Adipose tissue (tissue), 3 donors: ENCODE results near the gene TANK. TPM values are rescaled to one million over a fixed set of nuclear protein-coding genes. Genes with fewer than 3 reads are reported as not detected.
"Not testable (repeated sequence)": the region's sequence is repeated elsewhere in the genome, so short reads cannot be mapped to it uniquely, and the experiment has no call there.

Source experiments
- H3K27ac ChIP-seq: one replicate; pipeline ENCODE4 v1.5.1; 2013; ENCODE audit warnings: low read depth, low read length
- WGBS, 3 donors: extraction: QIAGEN DNeasy Blood & Tissue Kit; methylation state at CpG; one replicate each; pipeline ENCODE4 v1.1.7; 2013; 5-methylcytosine and 5-hydroxymethylcytosine counted together
- polyA plus RNA-seq, 3 donors: library from polyadenylated mRNA; stranded (reverse); fragments of 200-250 nt; gene quantifications; one replicate each; pipeline ENCODE4 v1.2.3, GENCODE V29; 2013
- donor health status: healthy with polysubstance abuse.
- donor health status: Bipolar disorder and iron deficiency.
- donor health status: healthy.

TANK gene
- polyA plus RNA-seq, 3 donors = 14.2 to 58.8 (median 51.5) TPM

DNA sequence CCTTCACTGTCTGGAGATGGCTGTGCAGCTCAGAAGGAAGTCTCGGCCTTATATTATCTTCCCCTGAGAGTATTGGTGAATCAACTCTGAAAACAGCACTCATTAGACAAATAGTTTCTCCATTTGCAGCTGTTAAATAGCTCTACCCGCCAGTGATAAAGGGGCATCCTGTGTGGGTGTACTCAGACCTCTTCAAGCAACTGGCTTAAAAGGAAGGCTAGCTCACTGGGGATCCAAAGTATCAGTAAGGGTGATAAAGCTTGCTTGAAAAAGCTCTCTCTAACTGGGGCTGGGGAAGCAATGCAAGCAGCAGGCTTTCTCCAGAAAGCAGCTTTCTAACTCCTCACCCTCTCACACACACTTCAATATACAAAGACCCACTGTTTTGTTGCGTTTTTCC is 83.1 kb downstream of the TANK start:
- H3K27ac ChIP-seq = no peak overlapping the region
- WGBS, 3 donors = 73 to 84% (median 81%) methylated on average over 3 of the region's 3 CpGs

DNA sequence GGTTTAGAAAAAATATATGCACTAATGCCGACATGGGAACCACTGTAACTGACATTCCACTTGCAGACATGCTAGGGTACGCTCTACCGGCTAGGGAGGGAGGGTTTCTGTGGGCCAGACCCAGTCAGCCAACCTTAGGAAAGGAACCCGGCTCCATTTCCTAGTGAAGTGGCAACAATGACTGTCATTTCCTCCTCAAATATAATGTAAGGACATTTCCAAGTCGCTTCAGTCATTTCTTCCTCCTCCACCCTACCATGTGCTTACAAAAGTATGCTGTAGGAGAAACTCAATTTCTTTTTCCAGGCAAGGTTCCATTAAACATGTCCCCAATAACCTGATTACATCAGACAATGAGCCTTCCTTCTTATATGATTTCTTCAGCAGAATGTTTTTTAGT is 83.7 kb downstream of the TANK start:
- WGBS, 3 donors = 72 to 91% (median 73%) methylated on average over 5 of the region's 5 CpGs
- no peak overlapping the region for H3K27ac ChIP-seq

DNA sequence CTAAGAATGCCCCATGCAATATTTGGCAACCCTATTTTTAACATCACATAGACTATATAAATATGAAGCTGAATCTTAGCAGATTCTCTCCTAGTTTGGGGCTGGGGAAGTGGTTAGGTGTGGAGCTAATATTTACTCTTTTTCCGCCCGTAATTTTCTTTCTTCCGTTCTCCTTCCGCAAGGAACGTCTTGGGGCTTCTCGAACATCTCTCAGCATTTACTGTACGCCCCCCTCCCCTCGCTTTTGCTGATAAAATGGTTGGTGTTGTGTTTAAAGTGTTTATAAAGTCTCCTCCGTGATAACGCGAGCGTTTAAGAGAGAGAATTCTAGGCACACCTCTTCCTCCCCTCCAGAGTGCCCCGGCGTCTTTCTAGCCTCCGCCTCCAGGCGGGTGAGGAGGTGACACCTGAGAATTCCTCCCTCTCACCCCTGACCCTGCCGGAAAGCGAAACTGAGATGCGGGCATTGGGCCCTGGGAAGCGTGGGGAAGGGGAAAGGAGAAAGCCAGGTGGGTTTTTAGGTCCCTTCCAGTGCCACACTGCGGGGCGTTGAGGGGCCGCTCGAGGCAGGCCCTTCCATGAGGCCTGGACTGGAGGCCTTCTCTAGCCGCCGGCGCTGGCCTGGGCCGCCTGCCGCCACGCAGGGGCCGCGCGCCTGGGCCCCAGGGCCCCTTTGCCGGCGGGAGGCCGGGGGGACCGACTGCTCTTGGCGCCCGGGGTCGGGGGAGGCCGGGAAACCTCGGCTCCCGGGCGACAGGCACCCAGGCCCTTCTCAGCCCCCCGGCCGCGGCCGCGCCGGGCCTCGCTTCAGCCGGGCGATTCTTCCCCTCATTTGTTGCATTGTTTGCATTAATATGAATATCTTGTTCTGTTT is 84.4 kb downstream of the TANK start:
- not testable (repeated sequence) for H3K27ac ChIP-seq

DNA sequence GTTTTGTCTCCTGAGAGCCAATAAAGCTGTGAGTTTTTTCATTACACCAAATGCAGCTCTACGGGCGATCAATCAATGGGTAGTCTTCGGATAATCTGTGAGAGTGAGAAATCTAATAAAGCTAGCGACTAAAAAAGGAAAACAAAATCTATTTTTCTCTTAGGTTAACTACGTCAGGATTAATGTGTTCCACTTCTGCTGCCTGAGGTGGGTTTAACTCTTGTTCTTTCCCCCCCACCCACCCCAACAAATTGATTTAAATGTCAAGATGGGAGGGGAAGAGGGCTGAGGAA is 85.0 kb downstream of the TANK start:
- 61 to 68% (median 65%) methylated on average over 5 of the region's 5 CpGs for WGBS, 3 donors
- no peak overlapping the region for H3K27ac ChIP-seq

More for the DNA sequence above, 84.4 kb downstream of the TANK start:
- WGBS, 3 donors = 29 to 39% (median 38%) methylated on average over 33 to 49 of the region's 53 CpGs

DNA sequence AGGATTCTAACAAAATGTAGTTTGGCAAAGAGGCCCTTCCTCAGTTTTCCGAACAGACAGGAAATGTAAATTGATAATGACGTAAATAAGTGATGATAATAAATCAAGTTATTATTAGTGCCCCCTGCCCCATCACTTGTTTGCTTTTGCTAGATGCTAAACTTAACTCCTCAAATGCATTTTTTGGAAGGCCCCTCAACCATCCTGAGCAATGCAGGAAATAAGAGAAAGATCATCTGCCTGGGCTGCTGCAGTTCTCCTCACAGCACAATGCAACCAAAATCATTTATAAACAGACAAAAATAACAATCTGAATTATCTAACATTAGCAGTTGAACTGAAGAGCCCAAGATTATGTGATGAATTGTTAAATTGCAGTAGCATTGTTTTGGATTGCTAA is 85.4 kb downstream of the TANK start:
- WGBS, 3 donors = 62 to 74% (median 65%) methylated on average over 2 of the region's 2 CpGs
- H3K27ac ChIP-seq = no peak overlapping the region

DNA sequence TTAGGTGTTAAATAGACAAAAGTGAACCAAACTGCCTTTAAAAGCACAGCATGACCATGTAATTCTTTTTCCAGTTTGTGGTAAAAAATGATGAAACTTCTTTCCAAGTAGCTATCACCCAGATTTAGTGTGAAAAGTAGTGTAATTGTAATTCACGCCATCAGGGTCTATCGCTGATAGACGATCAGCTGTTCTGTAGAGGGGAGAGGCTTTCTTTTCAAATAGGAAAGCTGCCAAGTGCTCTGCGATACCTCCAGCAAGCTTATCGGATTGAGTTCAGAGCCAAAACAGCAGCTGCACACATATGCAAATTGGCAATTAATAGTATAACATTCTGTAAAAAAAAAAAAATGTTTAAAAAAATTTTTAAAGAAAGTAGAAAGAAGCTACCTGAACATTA is 86.1 kb downstream of the TANK start:
- 35 to 79% (median 68%) methylated on average over 5 of the region's 5 CpGs for WGBS, 3 donors

DNA sequence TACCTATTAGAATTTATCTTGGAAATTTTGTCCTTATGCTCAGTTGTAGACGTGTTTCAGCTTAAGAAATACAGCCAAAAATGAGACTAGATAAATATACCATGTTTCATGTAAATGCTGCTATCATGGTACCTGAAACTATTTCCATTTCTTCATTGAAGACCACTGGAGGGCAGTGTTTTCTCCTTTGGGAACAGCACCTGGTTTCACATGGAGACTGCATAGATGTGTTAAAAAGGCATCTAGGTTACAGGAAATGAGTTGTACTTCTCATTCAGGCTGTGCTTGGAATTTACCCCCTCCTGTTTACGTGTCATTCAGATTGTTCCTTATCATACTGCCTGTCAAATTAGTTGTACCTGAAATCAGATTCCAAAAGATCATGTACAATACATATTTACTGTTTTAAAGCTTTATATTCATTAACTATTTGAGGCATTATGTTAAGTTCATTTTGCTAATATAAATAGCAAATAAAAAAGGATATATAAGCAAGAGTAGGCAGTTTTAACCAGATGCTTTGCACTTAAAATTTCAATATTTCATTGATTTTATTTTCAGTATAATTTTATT is 90.7 kb downstream of the TANK start:
- H3K27ac ChIP-seq = no peak overlapping the region
- 11 to 22% (median 18%) methylated on average over 2 of the region's 2 CpGs for WGBS, 3 donors

More for the DNA sequence above, 86.1 kb downstream of the TANK start:
- H3K27ac ChIP-seq = no peak overlapping the region

DNA sequence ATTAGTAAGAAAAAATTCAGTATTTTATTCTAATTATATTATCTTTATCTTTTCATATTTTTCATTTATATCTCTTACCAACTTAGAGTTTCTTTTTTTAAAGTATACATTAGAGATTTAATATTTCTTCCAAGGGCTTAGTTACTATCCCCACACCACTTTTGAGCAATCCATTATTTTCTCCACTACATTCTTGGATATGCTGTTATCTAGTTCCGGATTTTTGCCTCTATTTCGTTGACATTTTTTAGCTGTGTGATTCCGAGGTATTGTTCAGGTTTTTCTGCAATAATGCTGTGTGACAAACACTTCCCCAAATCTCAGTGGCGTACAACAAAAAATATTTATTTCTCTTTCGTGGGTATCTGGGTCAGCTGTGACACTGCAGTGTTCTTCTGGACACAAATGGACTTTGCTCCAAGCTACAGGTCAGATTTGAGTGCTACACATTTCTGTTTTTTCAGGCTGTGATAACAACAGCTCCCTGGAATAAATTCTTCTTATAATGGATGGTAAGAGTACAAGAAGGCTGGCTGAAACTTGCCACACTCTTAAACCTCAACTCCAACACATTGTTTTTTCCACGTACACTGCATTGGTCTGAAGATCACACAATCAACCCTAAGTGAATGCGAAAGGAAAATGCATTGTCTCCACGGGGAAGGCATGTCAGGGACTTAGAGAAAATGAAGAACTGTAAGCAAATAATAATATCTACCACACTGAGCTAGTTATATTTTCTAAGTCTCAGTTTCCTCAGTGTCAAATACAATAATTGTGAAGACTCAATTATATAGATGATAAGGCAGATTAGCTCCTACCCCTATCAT is 97.1 kb downstream of the TANK start:
- WGBS, 3 donors = 60 to 84% (median 82%) methylated on average over 8 of the region's 8 CpGs

DNA sequence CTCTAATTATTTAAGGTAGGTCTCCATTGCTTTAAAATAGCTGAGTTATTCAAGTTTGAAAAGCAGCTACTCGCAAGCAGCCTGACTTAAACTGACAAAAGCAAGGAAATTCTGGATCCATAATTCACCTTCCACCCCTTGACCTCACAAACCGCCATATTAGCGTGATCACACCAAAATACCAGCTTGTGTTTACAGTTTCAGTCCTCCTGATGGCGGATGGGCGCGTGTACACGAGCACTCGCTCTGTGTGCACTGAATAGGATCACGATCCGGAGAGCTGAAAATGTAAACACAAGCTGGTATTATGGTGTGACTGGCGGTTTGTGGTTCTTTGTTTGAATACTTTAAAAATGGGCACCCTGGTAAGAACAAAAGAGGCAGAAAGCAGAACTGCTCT is 105.6 kb downstream of the TANK start:
- H3K27ac ChIP-seq = no peak overlapping the region
- 91 to 95% (median 94%) methylated on average over 11 of the region's 11 CpGs for WGBS, 3 donors

More for the DNA sequence above, 97.1 kb downstream of the TANK start:
- H3K27ac ChIP-seq = no peak overlapping the region

DNA sequence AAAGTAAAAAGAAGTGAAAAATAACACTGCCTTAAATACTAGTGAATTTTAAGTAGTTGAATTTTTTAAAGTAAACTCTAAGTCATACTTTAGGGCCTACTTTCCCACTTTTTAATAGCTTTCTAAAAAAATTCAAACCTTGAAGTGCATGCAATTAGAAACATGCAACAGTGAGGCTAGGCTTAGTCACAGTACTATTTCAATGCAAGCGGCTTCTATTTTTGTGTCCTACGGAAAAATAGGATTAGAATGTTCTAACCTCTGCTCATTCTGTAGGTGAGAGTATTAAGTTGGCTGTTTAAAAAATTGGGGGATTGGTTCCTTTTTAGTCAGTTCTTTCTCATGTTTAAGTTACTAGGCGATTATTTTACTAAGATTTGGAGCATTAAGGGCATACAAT is 108.9 kb downstream of the TANK start:
- 96 to 98% (median 96%) methylated on average over 3 of the region's 3 CpGs for WGBS, 3 donors
- no peak overlapping the region for H3K27ac ChIP-seq

DNA sequence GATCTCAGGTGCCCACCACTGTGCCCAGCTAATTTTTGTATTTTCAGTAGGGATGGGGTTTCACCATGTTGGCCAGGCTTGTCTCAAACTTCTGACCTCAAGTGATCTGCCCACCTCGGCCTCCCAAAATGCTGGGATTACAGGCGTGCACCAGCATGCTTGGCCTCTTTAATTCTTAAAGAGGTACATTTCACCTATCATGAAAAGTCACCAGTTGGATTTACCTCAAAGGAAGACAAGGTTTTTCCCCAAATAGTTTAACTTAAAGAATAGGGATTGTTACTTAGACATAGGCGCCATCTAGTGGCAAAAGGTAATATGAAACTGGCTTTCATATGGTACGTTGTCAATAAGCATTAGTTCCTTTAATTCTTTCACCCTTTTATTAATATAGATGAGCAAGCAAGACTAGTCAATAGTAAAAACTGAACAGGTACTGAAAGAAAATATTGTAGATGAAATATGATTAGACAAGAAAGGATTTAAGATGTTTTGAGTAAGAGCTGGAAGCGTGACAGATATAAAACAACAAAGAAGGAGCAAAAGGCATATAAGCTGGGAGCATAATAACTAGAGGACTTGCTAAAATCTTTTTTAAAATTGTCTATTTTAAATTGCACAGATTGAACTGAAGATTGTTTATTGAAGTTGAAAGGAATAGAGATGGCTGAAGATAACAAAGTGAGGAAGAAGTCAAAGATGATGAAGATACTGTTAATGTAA is 113.0 kb downstream of the TANK start:
- no peak overlapping the region for H3K27ac ChIP-seq
- WGBS, 3 donors = 42 to 52% (median 48%) methylated on average over 5 of the region's 5 CpGs

DNA sequence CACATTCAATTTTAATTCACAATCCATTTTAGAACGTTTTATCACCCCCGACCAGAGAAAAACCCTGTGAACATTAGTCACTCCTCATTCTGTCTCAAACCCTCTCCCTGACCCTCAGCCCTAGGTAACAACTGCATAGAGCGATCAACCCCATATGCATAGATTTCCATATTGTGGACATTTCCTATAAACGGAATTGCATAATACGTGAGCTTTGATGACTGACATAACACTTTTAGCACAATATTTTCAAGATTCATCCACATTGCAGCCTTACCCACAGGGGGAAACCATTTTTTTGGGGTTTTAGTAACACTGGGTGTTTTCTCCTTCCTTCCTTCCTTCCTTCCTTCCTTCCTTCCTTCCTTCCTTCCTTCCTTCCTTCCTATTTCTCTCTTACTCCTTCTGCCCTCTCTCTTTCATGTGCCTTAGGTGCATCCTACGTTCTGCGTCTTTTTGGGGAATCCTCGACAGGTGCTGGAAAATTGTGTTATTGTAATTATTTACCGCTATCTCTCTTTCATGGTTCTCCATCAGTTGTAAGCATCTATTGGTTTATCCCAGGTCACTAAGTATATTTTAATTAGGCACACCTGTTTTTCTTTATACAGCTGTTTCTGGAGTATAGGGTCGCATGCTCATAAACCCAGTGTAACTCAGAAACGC is 118.5 kb downstream of the TANK start:
- 59 to 64% (median 61%) methylated on average over 11 of the region's 11 CpGs for WGBS, 3 donors

DNA sequence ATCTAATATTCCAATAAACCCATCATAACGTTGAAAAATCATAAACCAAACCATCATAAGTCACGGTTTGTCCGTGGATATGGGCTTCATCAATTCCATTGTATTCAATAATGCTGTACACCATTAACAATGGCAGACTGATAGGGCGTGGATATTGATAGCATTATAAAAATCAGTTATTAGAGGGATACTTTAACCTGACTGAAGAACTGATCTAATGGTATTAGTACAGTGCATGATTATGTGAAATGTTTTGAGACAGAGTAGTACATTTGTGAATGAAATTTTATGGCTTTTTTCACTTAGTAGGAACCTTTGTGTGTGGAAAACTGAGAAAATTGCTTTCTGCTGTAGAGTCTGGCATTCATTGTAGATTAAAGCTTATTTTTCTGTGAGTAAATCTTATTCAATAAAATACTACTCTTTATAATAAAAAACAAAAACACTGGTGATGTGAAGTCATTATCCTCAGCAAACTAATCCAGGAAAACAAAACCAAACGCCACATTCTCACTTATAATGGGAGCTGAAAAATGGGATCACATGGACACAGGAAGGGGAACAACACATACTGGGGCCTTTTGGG is 119.1 kb downstream of the TANK start:
- WGBS, 3 donors = 69 to 78% (median 72%) methylated on average over 5 of the region's 5 CpGs
- not testable (repeated sequence) for H3K27ac ChIP-seq

More for the DNA sequence above, 118.5 kb downstream of the TANK start:
- not testable (repeated sequence) for H3K27ac ChIP-seq

DNA sequence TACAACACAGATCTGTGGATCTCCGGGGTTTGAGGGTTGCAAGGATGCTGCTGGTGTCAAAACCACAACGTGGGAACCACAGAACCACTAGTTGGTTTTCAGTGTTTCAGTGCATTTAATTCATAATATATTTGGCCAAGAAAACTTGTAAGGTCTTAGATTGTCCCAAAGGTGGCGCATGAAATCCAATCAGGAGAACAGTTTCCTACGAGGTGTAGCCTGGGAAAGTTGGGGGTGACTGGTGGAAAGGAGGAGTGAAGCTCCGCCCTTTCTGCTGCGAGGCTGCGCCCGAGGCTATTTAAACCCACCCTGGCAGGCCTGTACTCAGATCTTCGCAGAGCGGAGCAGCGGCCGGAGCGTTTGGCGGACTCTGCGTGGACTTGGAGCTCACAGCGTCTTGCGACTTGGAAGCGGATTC is 120.7 kb downstream of the TANK start:
- WGBS, 3 donors = 70 to 77% (median 73%) methylated on average over 18 of the region's 18 CpGs
- not testable (repeated sequence) for H3K27ac ChIP-seq

DNA sequence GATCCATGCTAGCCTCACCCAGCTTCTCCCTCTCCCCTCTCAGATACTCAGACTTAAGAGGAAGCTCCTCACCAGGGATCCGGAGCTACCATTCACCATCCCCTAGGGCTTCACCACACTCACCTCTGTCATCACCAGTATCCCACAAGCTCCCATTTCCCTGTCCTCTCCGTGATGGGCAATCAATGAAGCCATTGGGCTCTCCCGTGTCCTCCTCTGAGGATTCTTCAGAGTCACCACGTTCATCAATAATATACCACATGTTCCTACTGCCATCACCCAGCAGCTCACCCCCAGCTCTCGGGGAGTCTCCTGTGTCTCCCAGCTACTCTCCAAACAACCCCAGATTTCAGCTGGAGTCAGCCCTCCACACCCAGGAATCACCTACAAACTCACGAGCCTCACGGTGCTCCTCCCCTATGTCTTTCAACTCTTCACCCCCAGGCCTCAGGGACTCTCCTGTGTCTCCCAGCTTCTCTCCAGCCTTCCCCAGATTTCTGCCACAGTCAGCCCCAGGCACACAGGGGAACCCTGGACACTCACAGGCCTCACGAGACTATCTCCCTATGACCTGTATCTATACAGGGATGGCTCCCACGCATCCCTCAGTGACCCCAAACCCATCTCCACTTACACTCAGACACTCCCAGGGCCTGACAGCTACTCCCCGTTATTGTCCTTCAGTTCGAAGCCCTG is 121.5 kb downstream of the TANK start:
- not testable (repeated sequence) for H3K27ac ChIP-seq
- WGBS, 3 donors = 76 to 82% (median 78%) methylated on average over 11 of the region's 11 CpGs

DNA sequence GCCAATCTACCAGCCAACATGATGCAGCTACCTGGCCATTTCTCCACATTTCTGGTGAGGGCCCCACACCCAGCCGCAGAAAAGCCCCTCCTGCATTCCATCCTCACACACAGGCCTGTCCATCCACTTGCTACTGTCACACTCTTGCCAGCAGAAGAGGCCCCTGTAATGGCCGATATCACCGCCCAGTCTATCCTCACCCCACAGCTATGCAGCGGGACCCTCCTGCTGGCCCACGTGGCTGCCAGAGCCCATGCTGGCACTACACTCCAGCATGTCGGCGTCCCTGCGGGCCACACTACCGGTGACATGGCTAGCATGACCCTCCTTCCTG is 122.0 kb downstream of the TANK start:
- H3K27ac ChIP-seq = not testable (repeated sequence)
- WGBS, 3 donors = 82 to 93% (median 93%) methylated on average over 9 of the region's 9 CpGs

DNA sequence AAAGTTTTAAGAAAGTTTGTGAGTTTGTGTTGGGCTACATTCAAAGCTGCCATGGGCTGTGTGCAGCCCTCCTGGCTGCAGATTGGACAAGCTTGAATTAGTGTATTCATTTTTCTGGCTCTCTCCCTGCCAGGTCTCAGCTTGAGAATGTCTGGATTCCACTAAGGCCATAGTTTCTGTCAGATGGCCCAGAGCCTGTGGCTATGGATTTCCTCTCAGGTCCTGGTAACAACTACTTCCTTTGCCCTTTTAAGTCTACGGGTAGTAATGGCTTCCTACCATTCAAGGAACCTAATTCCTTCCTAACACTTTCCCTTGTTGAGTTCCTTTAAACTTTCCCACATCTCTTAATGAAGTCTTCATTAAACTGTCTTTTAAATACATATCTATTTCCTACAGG is 123.7 kb downstream of the TANK start:
- no peak overlapping the region for H3K27ac ChIP-seq
- 43 to 49% (median 43%) methylated on average over 1 of the region's 1 CpG for WGBS, 3 donors
